ENCODE data around the gene UTF1.
"Not testable (repeated sequence)": the region's sequence is repeated elsewhere in the genome, so short reads cannot be mapped to it uniquely, and the experiment has no call there.

UTF1 gene

GRCh38 chr10:133249094-133249780, 19.2 kb downstream of the UTF1 start:
- DNase-seq = no peak

- DNase-seq = no peak
These were observed 20.1 kb downstream of the UTF1 start for GRCh38 chr10:133249975-133250754.

- DNase-seq = no peak
These were observed 21.6 kb downstream of the UTF1 start for GRCh38 chr10:133251388-133252222.

- no peak for DNase-seq
These were observed 22.2 kb downstream of the UTF1 start for GRCh38 chr10:133252223-133252552.

DNA sequence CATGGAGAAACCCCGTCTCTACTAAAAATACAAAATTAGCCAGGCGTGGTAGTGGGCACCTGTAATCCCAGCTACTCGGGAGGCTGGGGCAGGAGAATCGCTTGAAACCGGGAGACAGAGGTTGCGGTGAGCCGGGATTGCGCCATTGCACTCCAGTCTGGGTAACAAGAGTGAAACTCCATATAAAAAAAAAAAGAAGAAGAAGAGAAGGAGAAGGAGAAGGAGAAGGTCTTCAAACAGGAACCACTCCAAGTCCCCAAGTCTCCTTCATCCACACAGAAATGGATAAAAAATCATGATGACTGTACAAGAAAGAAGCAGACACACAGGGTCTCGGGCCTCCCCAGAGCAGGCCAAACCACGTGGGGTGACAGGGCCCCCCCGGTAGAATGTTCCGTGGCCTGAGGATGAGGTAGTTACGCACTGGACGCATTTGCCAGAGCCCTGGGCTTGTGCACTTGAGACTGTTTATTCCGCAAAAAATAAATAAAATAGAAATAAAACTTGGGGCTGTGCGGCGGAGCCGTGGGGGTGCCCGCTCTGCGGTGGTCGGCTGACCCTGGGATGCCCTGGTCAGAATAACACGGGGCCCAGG, 23.4 kb downstream of the UTF1 start:
- DNase-seq = peak; percentile 58

DNA sequence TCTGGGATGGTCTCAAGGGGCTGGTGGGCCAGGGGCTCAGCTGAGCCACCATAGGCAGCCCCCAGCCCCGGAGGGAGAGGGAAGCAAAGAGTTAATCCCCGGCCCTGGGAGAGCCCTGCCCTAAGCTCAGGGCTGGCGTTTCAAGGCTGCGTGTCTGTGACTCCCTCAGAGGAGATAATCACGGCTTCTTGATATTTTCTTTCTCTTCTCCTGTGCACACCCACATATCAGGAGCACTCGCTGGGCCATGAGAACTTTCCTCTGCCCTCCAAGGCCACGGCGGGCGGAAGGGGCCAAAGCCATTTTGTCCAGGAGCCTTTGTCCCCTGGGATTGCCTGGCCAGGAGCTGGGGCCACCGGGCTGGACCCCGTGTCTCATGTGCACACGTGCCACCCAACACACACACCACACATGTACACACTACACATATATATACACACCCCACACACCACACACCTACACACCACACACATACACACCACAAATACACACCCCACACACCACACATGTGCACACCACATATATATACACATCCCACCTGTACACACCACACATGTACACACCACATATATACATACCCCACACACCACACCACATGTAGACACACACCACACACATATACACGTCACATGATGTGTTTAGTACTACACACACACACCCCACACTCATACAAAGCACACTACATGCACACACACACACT, 24.6 kb downstream of the UTF1 start:
- no peak for DNase-seq

DNA sequence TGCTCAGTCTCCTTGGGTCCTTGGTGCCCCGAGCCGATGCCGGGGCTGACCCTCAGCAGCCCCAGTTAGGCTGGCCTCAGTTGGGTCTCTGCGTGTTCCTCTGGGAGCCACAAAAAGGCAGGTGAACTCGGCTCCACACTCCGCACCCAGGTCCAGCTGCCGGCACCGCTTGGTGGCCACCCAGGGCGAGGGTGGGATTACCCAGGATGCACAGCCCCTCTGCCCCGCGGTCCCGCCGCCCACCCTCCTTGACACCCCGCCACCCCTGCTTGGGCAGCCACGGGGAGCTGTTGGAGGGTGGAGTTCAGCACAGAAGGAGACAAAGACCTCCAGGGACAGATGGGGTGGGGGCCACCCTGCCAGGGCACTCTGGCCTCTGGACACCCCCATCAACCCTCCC, 25.3 kb downstream of the UTF1 start:
- DNase-seq = no peak

- DNase-seq = peak; percentile 69
These were observed 27.6 kb downstream of the UTF1 start for GRCh38 chr10:133257489-133258065.

DNA sequence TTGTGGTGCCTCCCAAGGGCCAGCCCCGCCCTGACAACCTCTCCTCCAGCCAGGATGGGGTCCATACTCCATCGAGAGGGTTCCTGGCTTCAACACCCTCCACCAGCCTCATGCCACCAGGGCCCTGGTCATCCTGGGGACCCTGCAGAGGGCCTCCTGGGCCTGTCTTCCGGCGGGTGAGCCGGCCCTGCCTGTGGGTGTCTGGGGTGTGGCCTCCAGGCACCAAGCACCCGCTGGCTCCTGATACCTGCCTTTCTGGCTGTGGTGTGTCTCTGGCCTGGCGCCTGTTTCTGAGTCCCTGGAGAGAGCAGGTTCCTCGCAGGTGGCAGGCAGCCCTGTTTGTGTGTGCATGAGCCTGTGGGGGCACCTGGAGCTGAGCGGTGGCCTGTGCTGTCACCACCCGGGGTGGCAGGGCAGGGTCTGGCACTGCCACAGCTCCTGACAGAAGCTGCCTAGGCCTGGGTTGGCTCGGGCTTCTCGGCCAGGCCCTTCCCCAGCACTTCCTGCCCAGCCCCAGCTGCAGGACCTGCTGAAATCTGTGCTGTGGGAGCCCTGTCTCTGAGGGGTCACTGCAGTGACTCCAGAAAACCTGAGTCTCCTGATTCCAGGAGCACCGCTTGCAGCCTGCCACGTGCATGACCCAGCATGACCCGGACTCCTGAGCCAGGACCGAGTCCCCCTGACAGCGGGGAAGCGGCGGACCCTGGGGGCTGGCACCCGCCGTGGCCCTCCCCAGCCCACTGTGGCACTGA, 28.2 kb downstream of the UTF1 start:
- DNase-seq = no peak

GRCh38 chr10:133258818-133259601, 29.0 kb downstream of the UTF1 start:
- peak; percentile 99 for DNase-seq

DNA sequence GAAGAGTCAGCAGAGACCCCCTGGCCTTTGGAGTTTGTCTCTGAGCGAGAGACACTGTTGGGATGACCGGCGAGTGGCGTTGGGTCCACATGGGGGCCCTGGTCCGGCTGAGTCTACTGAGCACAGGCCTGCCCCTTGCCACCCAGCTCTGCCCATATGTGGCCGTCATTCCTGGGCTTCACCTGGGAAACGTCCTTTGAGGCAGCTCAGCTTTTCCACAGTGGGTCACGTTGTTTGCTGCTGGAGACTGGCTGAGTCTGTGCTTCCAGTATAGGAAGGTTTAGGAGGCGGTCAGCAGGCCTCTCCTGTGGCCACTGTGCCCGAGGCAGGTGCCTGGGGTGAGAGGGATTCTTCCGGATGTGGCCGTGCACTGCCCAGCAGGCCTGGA, 29.6 kb downstream of the UTF1 start:
- DNase-seq = no peak

DNA sequence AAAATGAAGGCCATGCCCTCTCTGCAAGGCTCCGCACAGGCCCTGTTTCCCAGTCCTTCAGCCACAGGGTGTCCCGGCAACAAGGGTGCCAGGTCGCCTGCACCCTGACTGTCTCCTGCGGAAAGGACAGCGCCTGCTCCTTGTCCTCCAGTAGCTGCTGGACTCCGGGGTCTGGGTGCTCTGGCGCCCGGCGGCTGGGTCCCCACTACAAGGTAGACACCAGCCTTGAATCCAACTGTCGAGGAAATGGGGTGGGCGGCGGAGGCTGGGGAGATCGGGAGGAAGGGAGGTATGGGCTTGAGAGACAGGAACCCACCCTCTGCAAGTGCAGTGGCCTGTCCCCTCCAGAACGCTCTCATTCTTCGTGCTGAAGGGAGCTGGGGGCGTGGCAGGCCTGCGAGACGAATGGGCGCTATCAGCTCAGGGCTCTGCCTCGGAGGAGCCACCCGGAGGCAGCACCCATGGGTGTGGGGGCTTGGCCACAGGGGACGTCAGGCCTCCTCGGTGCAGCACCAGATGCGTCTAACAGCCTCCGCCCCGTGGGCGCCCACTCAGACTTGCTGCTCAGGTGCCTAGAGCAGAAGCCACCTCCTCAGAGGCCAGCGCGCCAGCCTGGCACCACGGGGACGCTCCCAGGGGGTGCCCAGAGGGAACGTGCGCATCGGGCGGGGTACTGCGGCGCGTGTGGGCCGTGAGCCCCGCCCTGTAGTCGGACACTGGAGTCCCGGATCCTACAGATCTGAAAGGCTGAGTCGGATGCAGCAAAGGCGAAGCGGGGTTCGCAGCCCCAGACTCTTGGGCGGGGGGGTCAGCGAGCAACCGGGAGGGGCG, 31.1 kb downstream of the UTF1 start:
- DNase-seq = peak; percentile 64

GRCh38 chr10:133261726-133262325, 31.8 kb downstream of the UTF1 start:
- DNase-seq = peak; percentile 84

DNA sequence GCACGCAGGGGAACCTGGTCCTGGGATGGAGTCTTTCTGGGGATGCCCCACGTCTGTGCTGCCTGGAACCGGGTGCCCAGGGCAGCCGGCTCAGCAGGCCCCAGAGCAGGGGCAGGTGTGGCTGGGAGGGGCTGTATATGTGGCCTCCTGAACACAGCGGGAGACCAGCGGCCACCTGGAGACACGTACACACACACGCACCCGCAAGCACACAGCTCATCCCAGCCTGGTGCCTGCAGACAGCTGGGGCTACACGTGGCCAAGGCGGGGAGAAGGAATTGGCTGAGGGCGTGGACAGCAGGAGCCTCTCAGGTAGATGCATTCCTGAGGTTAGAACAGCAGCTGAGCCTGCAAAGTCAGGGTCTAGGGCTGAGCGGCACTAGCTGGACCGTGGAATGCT, 32.7 kb downstream of the UTF1 start:
- no peak for DNase-seq

GRCh38 chr10:133263674-133264073, 33.7 kb downstream of the UTF1 start:
- no peak for DNase-seq

GRCh38 chr10:133264461-133264860, 34.4 kb downstream of the UTF1 start:
- peak; percentile 42 for DNase-seq

GRCh38 chr10:133265052-133265451, 35.0 kb downstream of the UTF1 start:
- DNase-seq = not testable (repeated sequence)

DNA sequence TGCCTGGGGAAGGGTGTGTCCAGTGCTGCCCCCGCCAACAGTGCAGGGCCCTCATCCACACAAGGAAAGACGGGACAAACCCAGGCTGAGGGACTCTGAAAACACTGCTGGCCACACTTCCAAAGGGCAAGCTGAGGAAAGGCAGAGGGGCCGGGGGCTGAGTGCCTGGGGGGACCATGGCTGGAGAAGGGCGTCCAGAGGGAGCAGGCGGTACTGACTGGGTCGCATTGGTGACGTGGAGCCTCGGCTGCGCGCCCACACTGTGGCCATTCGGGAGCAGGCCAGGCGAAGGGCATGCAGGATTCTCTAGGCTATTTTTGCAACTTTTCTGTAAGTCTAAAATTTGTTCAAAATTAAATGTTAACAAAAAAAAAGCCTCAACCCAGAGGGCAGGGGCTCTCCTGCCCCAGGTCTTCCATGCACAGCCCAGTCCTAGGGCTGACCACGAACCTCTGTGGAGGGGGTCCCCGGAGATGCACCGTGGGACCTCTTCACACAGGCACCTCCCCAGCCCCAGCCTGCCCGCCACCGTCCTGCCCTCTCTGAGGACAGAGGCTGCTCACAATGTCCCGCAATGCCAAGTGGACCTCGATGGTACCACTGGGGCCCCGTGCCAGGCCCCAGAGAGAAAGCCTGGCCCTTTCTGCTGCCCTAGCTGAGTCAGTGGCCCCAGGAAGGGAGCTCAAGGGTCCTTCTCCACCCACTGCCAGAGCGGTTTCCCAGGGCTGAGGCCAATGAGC, 36.2 kb downstream of the UTF1 start:
- DNase-seq = no peak

DNA sequence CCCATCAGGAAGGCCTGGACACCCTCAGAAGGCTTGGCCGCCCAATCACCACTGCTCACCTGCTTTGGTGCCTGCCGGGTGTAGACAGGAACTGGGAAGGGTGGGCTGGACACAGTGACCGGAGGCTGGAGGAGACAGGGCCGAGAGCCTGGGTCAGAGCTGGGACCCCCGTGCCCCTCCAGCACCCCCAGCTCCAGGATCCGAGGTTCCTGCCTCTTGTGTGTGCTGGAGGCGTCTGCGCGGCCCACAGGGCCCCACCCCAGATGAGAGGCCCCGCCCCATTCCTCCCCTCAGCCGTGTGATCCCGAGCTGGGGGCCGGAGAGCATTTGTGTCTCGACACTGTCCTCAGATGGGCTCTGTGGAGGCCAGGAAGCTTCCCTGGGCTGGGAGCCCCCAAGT, 37.3 kb downstream of the UTF1 start:
- no peak for DNase-seq
